Breast epithelium (tissue), 4 donors: ENCODE measurements around the gene SORL1. TPM values are rescaled to one million over a fixed set of nuclear protein-coding genes. Genes with fewer than 3 reads are reported as not detected.

ENCODE experiments used
- DNase-seq, 2 donors: peaks; one replicate each; pipeline ENCODE4 v3.0.0-alpha.2; 2019; ENCODE audit warnings: low spot score in 2 of 2
- H3K27ac ChIP-seq, 2 donors: fragments of 200-600 bp; sonication (generic) in 1 of 2; one replicate each; pipeline ENCODE4 v1.5.1; 2016 to 2019; ENCODE audit warnings: mild to moderate bottlenecking in 1 of 2
- H3K27me3 ChIP-seq, 2 donors: fragments of 200-600 bp; sonication (generic) in 1 of 2; one replicate each; pipeline versions ENCODE4 v1.5.1 to v1.6.0; 2017 to 2019; ENCODE audit warnings: control low read depth in 1 of 2, mild to moderate bottlenecking in 1 of 2
- H3K36me3 ChIP-seq: fragments of 200-600 bp; one replicate; pipeline ENCODE4 v1.5.1; 2019
- H3K4me1 ChIP-seq, 2 donors: fragments of 200-600 bp; sonication (generic); one replicate each; pipeline ENCODE4 v1.5.1; 2016 to 2019; ENCODE audit warnings: control low read depth in 1 of 2
- H3K4me3 ChIP-seq, 3 donors: fragments of 200-600 bp; sonication (generic); 1 replicate in 2 of 3; 2 replicates in 1 of 3; pipeline ENCODE4 v1.5.1; 2016 to 2019; ENCODE audit warnings: mild to moderate bottlenecking in 3 of 3, moderate library complexity in 2 of 3
- H3K9me3 ChIP-seq, 2 donors: fragments of 200-600 bp; sonication (generic) in 1 of 2; one replicate each; pipeline ENCODE4 v1.5.1; 2016 to 2019; ENCODE audit warnings: control low read depth in 1 of 2
- CTCF ChIP-seq, 3 donors: fragments of 450-650 bp; IDR thresholded peaks; one replicate each; pipeline ENCODE4 v1.5.1; 2016 to 2017; ENCODE audit warnings: antibody characterized with exemption in 3 of 3, mild to moderate bottlenecking in 3 of 3, moderate library complexity in 3 of 3
- POLR2A ChIP-seq: fragments of 450-650 bp; IDR thresholded peaks from one replicate; pipeline ENCODE4 v1.6.1; 2016; ENCODE audit warnings: antibody characterized with exemption, mild to moderate bottlenecking, moderate library complexity
- POLR2AphosphoS5 ChIP-seq, 3 donors: sonication (generic); formaldehyde crosslinking; IDR thresholded peaks; one replicate each; pipeline ENCODE4 v1.6.1; 2017; ENCODE audit warnings: antibody characterized with exemption in 3 of 3
- intact Hi-C: fragments of 100-400 bp; cut with DNase I; formaldehyde crosslinking; loops from one replicate; pipeline ENCODE4 v1.15.1; 2023; ENCODE audit warnings: low total_unique reads
- total RNA-seq, 3 donors: library from RNA; depleted of rRNA; stranded (reverse); fragments of >200 nt; gene quantifications; one replicate each; pipeline ENCODE4 v1.1.0, GENCODE V29; 2016

SORL1 gene
- total RNA-seq, 3 donors from 2014 or later, result 3.5 to 64.0 (median 50.8) TPM

GRCh38 chr11:121488170-121488569 lies 36.1 kb downstream of the SORL1 start:
- Histone ChIP-seq H3K9me3 (no peaks in the 10 kb centered on the region), H3K4me3 (no peak overlapping the region), H3K27me3 (no peaks in the 10 kb centered on the region), H3K27ac (peak overlapping the region; percentile 48 to 75), H3K4me1 (peaks cover 0 to 7% of the 10 kb centered on the region in 2 donors), H3K36me3 (no peaks in the 10 kb centered on the region)
- TF ChIP-seq POLR2AphosphoS5 (IDR thresholded peaks at IDR 0.05), result no peak
- TF ChIP-seq CTCF (IDR thresholded peaks at IDR 0.05), result no peak
- no peak for TF ChIP-seq POLR2A
- intact Hi-C loops, result no loop called here
- no peak for DNase-seq

GRCh38 chr11:121488641-121489040 lies 36.5 kb downstream of the SORL1 start:
- DNase-seq, result no peak
- intact Hi-C loops, result no loop called here
- Histone ChIP-seq H3K4me1 (peaks cover 0 to 7% of the 10 kb centered on the region in 2 donors), H3K27me3 (no peaks in the 10 kb centered on the region), H3K4me3 (no peak overlapping the region), H3K27ac (peak overlapping the region; percentile 48 to 75), H3K9me3 (no peaks in the 10 kb centered on the region), H3K36me3 (no peaks in the 10 kb centered on the region)
- no peak for TF ChIP-seq POLR2A
- no peak for TF ChIP-seq POLR2AphosphoS5 (IDR thresholded peaks at IDR 0.05)
- no peak for TF ChIP-seq CTCF (IDR thresholded peaks at IDR 0.05)

GRCh38 chr11:121489823-121490222 lies 37.7 kb downstream of the SORL1 start:
- no peak for TF ChIP-seq POLR2A
- no peak for TF ChIP-seq POLR2AphosphoS5 (IDR thresholded peaks at IDR 0.05)
- no peak for TF ChIP-seq CTCF (IDR thresholded peaks at IDR 0.05)
- no peaks in the 10 kb centered on the region for H3K36me3 ChIP-seq
- H3K4me1 ChIP-seq, result peaks cover 0 to 7% of the 10 kb centered on the region in 2 donors
- H3K27ac ChIP-seq, result no peak overlapping the region
- H3K9me3 ChIP-seq, result no peaks in the 10 kb centered on the region
- no peaks in the 10 kb centered on the region for H3K27me3 ChIP-seq
- intact Hi-C loops, result no loop called here
- no peak for DNase-seq
- H3K4me3 ChIP-seq, result no peak overlapping the region

- Histone ChIP-seq H3K4me1 (no peaks in the 10 kb centered on the region), H3K9me3 (no peaks in the 10 kb centered on the region), H3K36me3 (no peaks in the 10 kb centered on the region), H3K27ac (no peak overlapping the region), H3K27me3 (no peaks in the 10 kb centered on the region), H3K4me3 (no peak overlapping the region)
- TF ChIP-seq POLR2A, result no peak
- no peak for TF ChIP-seq CTCF (IDR thresholded peaks at IDR 0.05)
- no peak for TF ChIP-seq POLR2AphosphoS5 (IDR thresholded peaks at IDR 0.05)
- intact Hi-C loops, result no loop called here
- DNase-seq, result no peak
Measured at GRCh38 chr11:121494355-121495099, 42.4 kb downstream of the SORL1 start.

- intact Hi-C loops, result no loop called here
- Histone ChIP-seq H3K36me3 (no peaks in the 10 kb centered on the region), H3K27me3 (no peaks in the 10 kb centered on the region), H3K4me3 (no peak overlapping the region), H3K4me1 (no peaks in the 10 kb centered on the region), H3K9me3 (no peaks in the 10 kb centered on the region), H3K27ac (no peak overlapping the region)
- no peak for DNase-seq
- TF ChIP-seq CTCF (IDR thresholded peaks at IDR 0.05) (no peak), POLR2A (no peak), POLR2AphosphoS5 (IDR thresholded peaks at IDR 0.05) (no peak)
Measured at GRCh38 chr11:121497176-121497998, 45.3 kb downstream of the SORL1 start.
